IMR-90 (cell line): ENCODE measurements around the gene NABP1. TPM values are rescaled to one million over a fixed set of nuclear protein-coding genes. Genes with fewer than 3 reads are reported as not detected.

Experiments
- ATAC-seq: fragments of 200-7000 bp; cut with Tn5 transposase; 2 replicates; pipeline ENCODE4 v1.9.1; 2020; ENCODE audit warnings: low read depth, mild to moderate bottlenecking, moderate library complexity
- BruUV-seq: library from RNA; stranded (reverse); fragments of 400-500 nt; replicated peaks from 2 replicates; lab custom pipeline; 2021; lab: Mats Ljungman, UMichigan
- CTCF ChIA-PET: fragments of 300-600 bp; formaldehyde crosslinking; extraction: SDS; loops from one replicate; lab custom pipeline; 2021; ENCODE audit warnings: antibody characterized with exemption; lab: Yijun Ruan, JAX
- POLR2A ChIA-PET: fragments of 300-600 bp; sonication (Branson Sonifier 250); formaldehyde crosslinking; loops from one replicate; lab custom pipeline; 2022; ENCODE audit warnings: antibody characterized with exemption; ENCODE audit not compliant: unreplicated experiment; lab: Charles Lee
- DNase-seq: peaks from one replicate; pipeline ENCODE4 v3.0.0; 2013
- H2AFZ ChIP-seq: replicated peaks from 2 replicates; pipeline ENCODE3; 2013; ENCODE audit warnings: low read length, mild to moderate bottlenecking; ENCODE audit not compliant: poor library complexity
- H2AK5ac ChIP-seq: 2 replicates; pipeline ENCODE4 v1.6.1; 2013; ENCODE audit warnings: low read depth, low read length, inconsistent platforms
- H2AK9ac ChIP-seq: replicated peaks from 2 replicates; pipeline ENCODE3; 2013; ENCODE audit warnings: mild to moderate bottlenecking, low read depth, low read length, moderate library complexity; ENCODE audit not compliant: poor library complexity
- H2BK120ac ChIP-seq: 2 replicates; pipeline ENCODE4 v1.6.1; 2013; ENCODE audit warnings: low read depth, low read length, inconsistent platforms
- H2BK15ac ChIP-seq: 3 replicates; pipeline ENCODE4 v1.6.1; 2013; ENCODE audit warnings: low read depth, low read length, inconsistent platforms
- H2BK20ac ChIP-seq: 2 replicates; pipeline ENCODE4 v1.6.1; 2013; ENCODE audit warnings: low read depth, mild to moderate bottlenecking, inconsistent platforms, low read length, moderate library complexity
- H2BK5ac ChIP-seq: 2 replicates; pipeline ENCODE4 v1.6.1; 2013; ENCODE audit warnings: mild to moderate bottlenecking, low read depth, low read length, inconsistent platforms; ENCODE audit not compliant: poor library complexity, severe bottlenecking
- H3K14ac ChIP-seq: replicated peaks from 2 replicates; pipeline ENCODE4 v1.6.1; 2013; ENCODE audit warnings: low read depth, low read length, inconsistent platforms
- H3K18ac ChIP-seq: 2 replicates; pipeline ENCODE4 v1.6.1; 2013; ENCODE audit warnings: low read depth, low read length, control low read depth
- H3K23ac ChIP-seq: 2 replicates; pipeline ENCODE4 v1.6.1; 2013; ENCODE audit warnings: low read depth, low read length, inconsistent platforms
- H3K27ac ChIP-seq: 2 replicates; pipeline ENCODE4 v1.5.1; 2013; ENCODE audit warnings: mild to moderate bottlenecking, control low read depth, low read length; ENCODE audit not compliant: insufficient read depth
- H3K27me3 ChIP-seq: 2 replicates; pipeline ENCODE4 v1.6.1; 2013; ENCODE audit warnings: low read length; ENCODE audit not compliant: control insufficient read depth, insufficient read depth
- H3K36me3 ChIP-seq: 2 replicates; pipeline ENCODE4 v1.6.1; 2013; ENCODE audit warnings: low read length, mixed read lengths; ENCODE audit not compliant: control insufficient read depth, insufficient read depth
- H3K4ac ChIP-seq: 2 replicates; pipeline ENCODE4 v1.6.1; 2013; ENCODE audit warnings: low read depth, low read length, inconsistent platforms
- H3K4me1 ChIP-seq: 2 replicates; pipeline ENCODE4 v1.6.1; 2013; ENCODE audit warnings: low read length, mixed read lengths; ENCODE audit not compliant: control insufficient read depth, insufficient read depth
- H3K4me2 ChIP-seq: 2 replicates; pipeline ENCODE4 v1.6.1; 2013; ENCODE audit warnings: low read depth, mild to moderate bottlenecking, control low read depth, low read length, moderate library complexity
- H3K4me3 ChIP-seq: 2 replicates; pipeline ENCODE4 v1.5.1; 2013; ENCODE audit warnings: low read depth, mild to moderate bottlenecking, control low read depth, low read length, moderate library complexity; ENCODE audit not compliant: insufficient read depth
- H3K56ac ChIP-seq: 2 replicates; pipeline ENCODE4 v1.6.1; 2013; ENCODE audit warnings: low read length, inconsistent platforms; ENCODE audit not compliant: insufficient read depth; ENCODE audit errors: extremely low read depth
- H3K79me1 ChIP-seq, 2 experiments: 2 replicates each; pipeline ENCODE4 v1.6.1; 2013; ENCODE audit warnings: low read length in 2 of 2, inconsistent platforms in 1 of 2, low read depth in 1 of 2
- H3K9ac ChIP-seq: 2 replicates; pipeline ENCODE4 v1.6.1; 2013; ENCODE audit warnings: low read depth, low read length, control low read depth
- H3K9me1 ChIP-seq: 2 replicates; pipeline ENCODE4 v1.6.1; 2013; ENCODE audit warnings: low read length, inconsistent platforms; ENCODE audit not compliant: insufficient read depth
- H3K9me3 ChIP-seq: 2 replicates; pipeline ENCODE4 v1.6.1; 2013; ENCODE audit warnings: low read length; ENCODE audit not compliant: control insufficient read depth, insufficient read depth
- H4K20me1 ChIP-seq: 2 replicates; pipeline ENCODE4 v1.6.1; 2013; ENCODE audit warnings: low read length, inconsistent platforms; ENCODE audit not compliant: insufficient read depth
- H4K5ac ChIP-seq: 2 replicates; pipeline ENCODE4 v1.6.1; 2013; ENCODE audit warnings: mild to moderate bottlenecking, low read depth, low read length, control low read depth
- H4K8ac ChIP-seq, 2 experiments: 2 replicates each; pipeline ENCODE4 v1.6.1; 2013; ENCODE audit warnings: low read depth in 2 of 2, low read length in 2 of 2, control low read depth in 1 of 2, inconsistent platforms in 1 of 2
- H4K91ac ChIP-seq: 2 replicates; pipeline ENCODE4 v1.6.1; 2013; ENCODE audit warnings: low read depth, low read length, inconsistent platforms; ENCODE audit not compliant: insufficient read depth
- NFE2L2 ChIP-seq: fragments of 150-350 bp; IDR thresholded peaks from 2 replicates; pipeline ENCODE4 v1.6.1; 2016; ENCODE audit warnings: low read depth, mild to moderate bottlenecking, low read length
- RAD21 ChIP-seq: IDR thresholded peaks from 2 replicates; pipeline ENCODE4 v1.6.1; 2012; ENCODE audit warnings: low read length, improper control_type of control experiment
- WGBS, 2 experiments: methylation state at CpG; one replicate each; pipeline versions ENCODE4 v1.1.5 to v1.1.7; 2013; ENCODE audit warnings: missing lambda C conversion rate in 2 of 2; ENCODE audit not compliant: insufficient read length in 1 of 2; ENCODE audit errors: extremely low coverage in 2 of 2; 5-methylcytosine and 5-hydroxymethylcytosine counted together
- dilution Hi-C: fragments of 300-500 bp; cut with HindIII; formaldehyde crosslinking; loops from one replicate; pipeline ENCODE4 v1.14.3; 2018; ENCODE audit warnings: low sequenced_read_pairs; ENCODE audit not compliant: unreplicated experiment
- in situ Hi-C: fragments of 300-500 bp; cut with MboI; formaldehyde crosslinking; loops from 3 replicates; pipeline ENCODE4 v1.14.3; 2019; ENCODE audit warnings: low sequenced_read_pairs, inconsistent platforms, mixed read lengths
- intact Hi-C: fragments of 100-400 bp; cut with micrococcal nuclease; formaldehyde crosslinking; loops from 2 replicates; pipeline ENCODE4 v1.10.0; 2022
- polyA plus RNA-seq, 3 experiments: library from polyadenylated mRNA; depleted of rRNA; stranded (reverse); fragments of >200 nt; gene quantifications; 2 replicates each; pipeline ENCODE4 v1.2.3, GENCODE V29; 2012; ENCODE audit warnings: low replicate concordance in 1 of 3
- total RNA-seq: library from RNA; depleted of rRNA; stranded (reverse); fragments of >200 nt; gene quantifications from 2 replicates; pipeline ENCODE4 v1.2.3, GENCODE V29; 2012

NABP1 gene
- total and polyA plus RNA-seq, 2 of the 4 experiments (the other 2 are of a cell fraction): 57.7 to 73.3 TPM

GRCh38 chr2:191719261-191719660, 41.3 kb downstream of the NABP1 start:
- no peak for TF ChIP-seq RAD21
- no peak for TF ChIP-seq NFE2L2
- intact Hi-C loops: no loop called here
- no peak overlapping the region for H4K8ac ChIP-seq
- no peak overlapping the region for H3K56ac ChIP-seq
- H3K4me3 ChIP-seq: no peak overlapping the region
- ATAC-seq (no peak), DNase-seq (no peak)
- H3K4me1 ChIP-seq: no peaks in the 10 kb centered on the region
- BruUV-seq: no TSS peak
- dilution Hi-C loops: no loop called here
- no peaks in the 10 kb centered on the region for H3K79me1 ChIP-seq
- no peaks in the 10 kb centered on the region for H4K20me1 ChIP-seq
- H3K36me3 ChIP-seq: no peaks in the 10 kb centered on the region
- no peak overlapping the region for H2AK5ac ChIP-seq
- H3K18ac ChIP-seq: no peak overlapping the region
- H3K27ac ChIP-seq: no peak overlapping the region
- ChIA-PET CTCF (no interaction called here), POLR2A (no interaction called here)
- no peak overlapping the region for H2BK20ac ChIP-seq
- H2BK15ac ChIP-seq: no peak overlapping the region
- WGBS, 2 experiments: no CpG with 5 or more reads among the region's 2 CpGs
- no peak overlapping the region for H2BK120ac ChIP-seq
- no peak overlapping the region for H3K4ac ChIP-seq
- no peak overlapping the region for H4K91ac ChIP-seq
- no peaks in the 10 kb centered on the region for H3K9me3 ChIP-seq
- H2BK5ac ChIP-seq: no peak overlapping the region
- no peak overlapping the region for H3K9ac ChIP-seq
- H3K14ac ChIP-seq: no peak overlapping the region
- no peak overlapping the region for H4K5ac ChIP-seq
- H2AFZ ChIP-seq: no peak overlapping the region
- H3K27me3 ChIP-seq: no peaks in the 10 kb centered on the region; the same call in 1 of the 2 replicates
- H3K23ac ChIP-seq: no peak overlapping the region
- no peak overlapping the region for H3K4me2 ChIP-seq
- in situ Hi-C loops: no loop called here
- no peaks in the 10 kb centered on the region for H3K9me1 ChIP-seq
- H2AK9ac ChIP-seq: no peak overlapping the region
